ENCODE data around the gene UIMC1.

UIMC1 gene

GRCh38 chr5:176952531-176953193 lies 53.9 kb downstream of the UIMC1 start:
- no peak for DNase-seq

- no peak for DNase-seq
Observed at GRCh38 chr5:176948458-176948857, 58.1 kb downstream of the UIMC1 start.

GRCh38 chr5:176947847-176948246 lies 58.7 kb downstream of the UIMC1 start:
- no peak for DNase-seq

- DNase-seq: no peak
Observed at GRCh38 chr5:176944268-176944667, 62.3 kb downstream of the UIMC1 start.

GRCh38 chr5:176943816-176944215 lies 62.8 kb downstream of the UIMC1 start:
- no peak for DNase-seq

GRCh38 chr5:176941951-176942350 lies 64.6 kb downstream of the UIMC1 start:
- DNase-seq: no peak

- DNase-seq: no peak
Observed at GRCh38 chr5:176938472-176938871, 68.1 kb downstream of the UIMC1 start.

- DNase-seq: no peak
Observed at GRCh38 chr5:176935017-176935416, 71.6 kb downstream of the UIMC1 start.

GRCh38 chr5:176934309-176934930 lies 72.2 kb downstream of the UIMC1 start:
- DNase-seq: no peak

GRCh38 chr5:176929654-176930053 lies 76.9 kb downstream of the UIMC1 start:
- no peak for DNase-seq

GRCh38 chr5:176927562-176927961 lies 79.0 kb downstream of the UIMC1 start:
- DNase-seq: no peak

GRCh38 chr5:176922817-176923216 lies 83.8 kb downstream of the UIMC1 start:
- no peak for DNase-seq

- DNase-seq: no peak
Observed at GRCh38 chr5:176921714-176922113, 84.9 kb downstream of the UIMC1 start.

- no peak for DNase-seq
Observed at GRCh38 chr5:176918613-176919012, 88.0 kb downstream of the UIMC1 start.

GRCh38 chr5:176916337-176916736 lies 90.2 kb downstream of the UIMC1 start:
- DNase-seq: no peak

- DNase-seq: no peak
Observed at GRCh38 chr5:176915906-176916305, 90.7 kb downstream of the UIMC1 start.

- DNase-seq: no peak
Observed at GRCh38 chr5:176912115-176912514, 94.5 kb downstream of the UIMC1 start.

- DNase-seq: no peak
Observed at GRCh38 chr5:176908675-176909368, 97.8 kb downstream of the UIMC1 start.

GRCh38 chr5:176906796-176907195 lies 99.8 kb downstream of the UIMC1 start:
- DNase-seq: no peak

GRCh38 chr5:176906126-176906525 lies 100.5 kb downstream of the UIMC1 start:
- no peak for DNase-seq

- DNase-seq: no peak
Observed at GRCh38 chr5:176904276-176904675, 102.3 kb downstream of the UIMC1 start.

- no peak for DNase-seq
Observed at GRCh38 chr5:176902911-176903664, 103.5 kb downstream of the UIMC1 start.

- no peak for DNase-seq
Observed at GRCh38 chr5:176902102-176902814, 104.3 kb downstream of the UIMC1 start.

All from activated effector memory CD4-positive, alpha-beta T cell treated with Interleukin-2 at 50 U/mL for 16 hours (primary cell).